ENCODE results near the gene CCNT2.

CCNT2 gene

GRCh38 chr2:134988994-134989605 is 70.5 kb downstream of the CCNT2 start:
- H3K4me3 ChIP-seq (ENCODE audit: low read depth, low read length) = no peak overlapping the region
- peak; percentile 49 for TF ChIP-seq CTCF (conservative IDR thresholded peaks at IDR 0.05; ENCODE audit: low read depth, low read length)
- peak; percentile 64 for DNase-seq (ENCODE audit: low read depth)

GRCh38 chr2:134999521-134999920 is 80.9 kb downstream of the CCNT2 start:
- TF ChIP-seq CTCF (conservative IDR thresholded peaks at IDR 0.05; ENCODE audit: low read depth, low read length) = no peak
- DNase-seq (ENCODE audit: low read depth) = no peak
- no peak overlapping the region for H3K4me3 ChIP-seq (ENCODE audit: low read depth, low read length)

GRCh38 chr2:135002836-135003235 is 84.2 kb downstream of the CCNT2 start:
- DNase-seq (ENCODE audit: low read depth) = no peak
- TF ChIP-seq CTCF (conservative IDR thresholded peaks at IDR 0.05; ENCODE audit: low read depth, low read length) = no peak
- H3K4me3 ChIP-seq (ENCODE audit: low read depth, low read length) = no peak overlapping the region

GRCh38 chr2:135004005-135004746 is 85.6 kb downstream of the CCNT2 start:
- TF ChIP-seq CTCF (conservative IDR thresholded peaks at IDR 0.05; ENCODE audit: low read depth, low read length) = peak; percentile 98
- peak; percentile 80 for DNase-seq (ENCODE audit: low read depth)
- H3K4me3 ChIP-seq (ENCODE audit: low read depth, low read length) = no peak overlapping the region

- H3K4me3 ChIP-seq (ENCODE audit: low read depth, low read length) = no peak overlapping the region
- TF ChIP-seq CTCF (conservative IDR thresholded peaks at IDR 0.05; ENCODE audit: low read depth, low read length) = no peak
- no peak for DNase-seq (ENCODE audit: low read depth)
These were observed 87.1 kb downstream of the CCNT2 start for GRCh38 chr2:135005753-135006152.

Measured in choroid plexus epithelial cell (primary cell).